G401 (cell line): ENCODE results near the gene ARHGAP15. TPM values are rescaled to one million over a fixed set of nuclear protein-coding genes. Genes with fewer than 3 reads are reported as not detected.

Experiments
- DNase-seq: peaks from one replicate; pipeline ENCODE4 v3.0.0-alpha.2; 2015; ENCODE audit warnings: low spot score
- in situ Hi-C: cut with HindIII; loops from 2 replicates; pipeline ENCODE4 v1.10.0; 2016; ENCODE audit warnings: low sequenced_read_pairs, mixed read lengths
- total RNA-seq: library from RNA; depleted of rRNA; stranded (reverse); fragments of >200 nt; shearing (Covaris generic); gene quantifications from 2 replicates; pipeline ENCODE4 v1.2.3, GENCODE V29; 2014

Gene ARHGAP15
- total RNA-seq, 1 experiment from 2014 or later = not detected

DNA sequence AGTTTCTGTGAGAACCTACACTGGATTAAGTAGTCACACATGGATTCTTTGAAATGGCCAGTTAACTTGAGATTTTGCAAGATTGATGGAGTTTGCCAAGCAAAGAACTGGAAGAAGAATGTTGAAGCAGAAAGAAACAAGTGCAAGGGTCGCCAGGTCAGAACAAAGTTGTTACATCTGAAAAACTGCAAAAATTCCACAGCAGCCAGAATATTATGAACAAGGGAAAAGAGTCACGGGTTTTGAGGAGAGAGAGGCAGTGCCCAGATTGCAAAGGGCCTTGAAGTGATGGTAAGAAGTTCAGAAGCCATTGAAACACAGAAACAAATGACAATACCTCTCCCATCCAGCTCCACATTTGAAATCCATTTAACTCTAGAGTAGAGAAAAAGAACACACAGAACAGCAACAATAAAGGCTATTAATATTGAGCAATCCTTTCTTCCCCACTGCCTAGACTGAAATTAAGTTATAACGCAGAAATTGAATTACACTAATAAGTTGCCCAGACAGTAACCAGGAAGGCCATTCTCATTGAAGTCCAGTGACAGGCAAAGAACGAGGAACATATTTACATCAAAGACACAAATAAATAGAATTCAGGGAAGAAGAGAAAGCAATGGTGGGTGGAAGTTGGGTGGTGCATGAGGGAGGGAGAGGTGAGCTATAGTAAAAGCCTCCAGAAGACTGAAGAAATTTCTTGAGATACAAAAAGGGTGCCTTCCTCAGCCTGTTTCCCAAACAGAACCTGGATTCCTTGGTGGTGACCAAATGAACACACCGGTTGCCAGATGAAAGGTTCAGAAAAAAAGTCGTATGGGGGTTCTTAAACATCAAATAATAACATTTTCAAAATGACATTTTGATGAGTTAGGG is 80.6 kb downstream of the ARHGAP15 start:
- in situ Hi-C loops = no loop called here
- DNase-seq = no peak

DNA sequence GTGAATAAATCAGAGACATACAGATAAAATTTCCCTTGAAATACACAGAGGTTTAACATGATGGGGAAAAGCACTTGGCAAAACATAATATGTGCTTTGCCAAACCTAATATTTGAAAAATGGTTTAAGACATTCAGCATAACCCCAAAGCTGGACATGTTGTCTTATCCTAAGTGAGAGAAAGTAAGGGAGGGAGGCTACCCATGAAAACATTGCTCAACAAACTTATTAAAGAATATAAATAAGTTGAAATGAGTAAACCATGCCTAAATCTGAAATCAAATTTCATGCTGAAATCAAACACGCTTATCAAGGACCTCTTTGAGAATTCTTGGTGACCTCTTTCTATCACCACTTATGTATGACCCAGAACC is 81.2 kb downstream of the ARHGAP15 start:
- in situ Hi-C loops = no loop called here
- no peak for DNase-seq

DNA sequence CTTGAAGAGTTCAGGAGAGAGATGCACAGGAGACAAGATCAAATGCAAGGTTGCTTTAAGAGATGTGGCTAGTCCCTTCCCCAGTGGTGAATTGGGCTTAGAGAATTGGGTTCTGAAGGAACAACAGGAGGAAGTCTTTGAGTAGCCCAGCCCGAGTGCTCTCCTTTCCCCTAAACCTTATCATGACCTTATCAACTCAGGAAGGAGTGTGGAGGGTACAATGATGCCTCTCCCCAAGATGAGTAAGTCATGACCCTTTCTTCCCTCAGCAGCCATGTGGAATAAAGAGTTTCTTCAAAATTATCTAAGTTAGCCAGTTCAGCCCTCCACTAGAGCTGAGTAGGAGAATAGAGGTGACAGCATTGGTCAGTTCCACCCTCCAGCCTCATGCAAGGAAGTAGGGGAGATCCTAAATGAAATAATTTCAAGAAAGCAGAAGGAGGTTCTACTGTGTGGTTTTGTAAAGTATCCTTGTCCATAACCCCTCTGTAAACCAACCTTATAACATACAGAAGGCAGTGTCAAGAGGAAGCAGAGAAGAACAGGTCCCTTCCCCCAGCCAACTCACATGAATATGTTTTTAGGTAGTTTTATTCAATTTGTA is 88.4 kb downstream of the ARHGAP15 start:
- no peak for DNase-seq
- in situ Hi-C loops = no loop called here

DNA sequence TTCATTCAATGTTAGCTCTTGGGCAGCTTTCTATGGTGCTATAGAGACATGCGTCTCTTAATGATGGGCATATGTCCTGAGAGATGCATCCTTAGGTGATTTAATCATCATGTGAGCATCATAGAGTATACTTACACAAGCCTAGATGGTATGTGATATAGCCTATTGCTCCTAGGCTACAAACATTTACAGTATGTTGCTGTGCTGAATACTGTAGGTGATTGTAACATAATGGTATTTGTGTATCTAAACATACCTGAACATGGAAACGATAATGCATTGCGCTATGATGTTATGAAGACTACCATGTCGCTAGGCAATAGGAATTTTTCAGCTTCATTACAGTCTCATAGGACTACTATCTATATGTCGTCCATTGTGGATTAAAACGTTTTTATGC is 89.4 kb downstream of the ARHGAP15 start:
- no peak for DNase-seq
- in situ Hi-C loops = no loop called here

DNA sequence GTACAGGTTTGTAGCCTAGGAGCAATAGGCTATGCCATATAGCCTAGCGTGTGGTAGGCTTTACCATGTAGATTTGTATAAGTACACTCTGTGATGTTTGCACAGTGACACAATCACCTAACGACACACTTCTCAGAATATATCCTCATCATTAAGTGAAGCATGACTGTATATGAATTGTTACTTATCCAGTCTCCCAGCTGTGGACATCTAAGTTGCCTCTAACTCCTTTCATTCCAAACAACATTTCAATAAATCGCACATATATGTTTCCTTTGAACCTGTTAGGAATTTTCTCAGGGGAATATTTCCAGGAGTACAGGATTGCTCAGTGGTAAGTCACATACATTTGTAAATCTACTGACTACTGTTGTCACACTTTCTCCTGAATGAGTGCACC is 90.0 kb downstream of the ARHGAP15 start:
- DNase-seq = no peak

DNA sequence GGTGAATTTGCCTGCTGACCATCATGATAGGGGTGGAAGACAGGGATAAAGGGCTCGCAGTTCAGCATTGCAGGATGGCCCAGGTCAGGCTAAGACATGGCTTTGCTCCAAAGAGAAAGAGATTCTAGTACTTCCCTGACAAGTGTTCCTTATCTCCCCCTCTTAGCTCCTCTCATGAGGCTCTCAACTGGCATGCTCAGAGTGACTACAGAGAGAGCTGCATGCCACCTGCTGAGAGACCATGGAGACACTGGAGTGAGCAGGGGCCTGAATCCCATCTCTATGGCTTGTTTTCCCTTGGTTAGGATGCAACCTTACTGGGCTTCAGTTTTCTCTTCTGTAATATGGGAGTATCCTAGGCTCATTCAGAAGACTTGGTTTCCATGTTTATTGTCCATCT is 94.3 kb downstream of the ARHGAP15 start:
- in situ Hi-C loops = no loop called here
- DNase-seq = no peak

More for the DNA sequence above, 90.0 kb downstream of the ARHGAP15 start:
- in situ Hi-C loops = no loop called here

DNA sequence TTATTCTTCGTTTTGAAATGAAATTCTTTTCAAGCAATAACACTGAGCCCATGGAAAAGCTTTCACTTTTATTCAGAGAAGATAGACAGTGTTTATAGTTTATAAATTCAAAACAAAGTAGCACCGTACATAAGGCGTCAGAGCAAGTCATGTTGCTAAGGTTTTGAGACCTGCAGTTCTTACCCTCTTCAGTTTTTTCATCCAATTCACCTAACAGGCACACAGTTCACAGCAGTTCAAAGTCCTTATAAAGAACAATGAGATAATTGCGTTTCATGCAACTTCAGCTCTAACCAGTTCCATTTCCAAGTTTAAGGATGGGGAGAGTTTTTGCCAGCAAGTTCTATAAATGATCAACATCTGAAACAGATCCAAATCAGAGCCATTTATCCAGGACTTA is 96.7 kb downstream of the ARHGAP15 start:
- DNase-seq = no peak
- in situ Hi-C loops = no loop called here

DNA sequence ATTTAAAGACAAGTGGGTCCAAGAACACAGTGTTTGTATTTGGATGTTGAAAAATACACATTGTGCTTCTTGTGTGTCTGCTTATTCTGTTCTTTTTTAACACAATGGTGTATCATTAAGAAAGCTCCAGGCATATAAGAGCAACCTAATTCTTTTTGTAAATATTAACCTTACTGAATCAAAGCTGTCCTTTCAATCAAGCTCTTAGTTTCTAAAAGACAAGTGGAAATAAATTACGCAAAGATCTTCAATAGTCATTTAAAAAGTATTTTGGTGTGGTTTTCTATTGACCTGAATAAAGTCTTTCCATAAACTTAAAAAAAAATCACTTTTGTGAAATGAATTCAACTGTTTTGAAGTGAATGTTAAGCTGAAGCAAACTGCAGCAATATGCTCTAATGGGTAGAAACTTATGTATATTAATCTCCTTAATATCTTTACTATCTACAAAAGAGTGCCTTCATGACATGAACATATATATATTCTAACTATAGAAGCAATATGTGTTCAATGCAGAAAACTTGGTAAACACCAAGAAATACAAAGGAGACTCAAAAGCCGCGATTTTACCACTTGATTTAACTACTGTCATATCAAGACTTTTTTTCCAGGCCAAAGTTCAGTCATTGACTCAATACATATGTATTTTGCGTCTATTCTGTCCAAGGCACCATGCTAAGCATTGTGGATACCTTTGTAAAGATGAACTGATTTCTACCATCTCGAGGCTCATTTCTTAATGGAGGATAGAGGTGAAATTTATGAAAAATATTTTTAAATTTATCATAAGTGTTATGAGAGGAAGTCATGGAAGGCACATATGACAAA is 97.7 kb downstream of the ARHGAP15 start:
- in situ Hi-C loops = no loop called here

DNA sequence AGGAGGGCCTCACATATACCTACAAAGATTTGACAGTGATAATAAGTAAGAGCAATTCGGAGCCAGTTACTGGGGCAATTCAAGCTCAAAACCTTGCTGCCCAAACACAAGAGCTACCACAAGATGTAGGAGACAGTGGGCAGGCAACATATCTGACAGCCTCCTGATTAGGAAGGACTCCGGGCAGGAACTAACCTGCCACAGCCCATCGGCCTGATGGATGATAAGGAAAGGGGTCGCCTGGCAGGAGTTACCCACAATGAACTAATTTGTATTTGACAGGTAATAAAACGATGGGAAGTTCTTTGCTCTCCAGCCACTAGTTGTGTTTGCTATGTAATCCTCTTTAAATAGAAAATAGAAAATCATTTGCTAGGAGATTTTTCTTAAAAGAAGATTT is 100.2 kb downstream of the ARHGAP15 start:
- no peak for DNase-seq
- in situ Hi-C loops = no loop called here

More for the DNA sequence above, 97.7 kb downstream of the ARHGAP15 start:
- no peak for DNase-seq

DNA sequence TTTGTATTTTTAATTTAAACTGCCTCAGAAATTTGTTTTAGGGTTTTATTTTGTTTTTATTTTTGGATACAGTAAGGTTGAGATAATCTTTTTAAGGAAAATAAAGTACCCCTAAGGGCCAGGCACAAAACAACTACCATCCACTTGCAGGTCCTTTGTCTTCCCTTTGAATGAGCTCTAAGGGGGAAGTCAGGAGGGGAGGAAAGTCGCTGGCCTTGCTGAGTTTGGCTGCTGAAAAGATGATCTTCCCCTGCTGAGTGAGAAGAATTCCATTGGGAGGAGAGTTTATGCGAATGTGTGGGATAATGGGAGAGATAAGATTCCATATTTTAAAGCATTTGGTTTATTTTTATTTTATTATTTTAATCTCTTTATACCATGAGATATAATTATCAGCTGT is 100.7 kb downstream of the ARHGAP15 start:
- DNase-seq = no peak

DNA sequence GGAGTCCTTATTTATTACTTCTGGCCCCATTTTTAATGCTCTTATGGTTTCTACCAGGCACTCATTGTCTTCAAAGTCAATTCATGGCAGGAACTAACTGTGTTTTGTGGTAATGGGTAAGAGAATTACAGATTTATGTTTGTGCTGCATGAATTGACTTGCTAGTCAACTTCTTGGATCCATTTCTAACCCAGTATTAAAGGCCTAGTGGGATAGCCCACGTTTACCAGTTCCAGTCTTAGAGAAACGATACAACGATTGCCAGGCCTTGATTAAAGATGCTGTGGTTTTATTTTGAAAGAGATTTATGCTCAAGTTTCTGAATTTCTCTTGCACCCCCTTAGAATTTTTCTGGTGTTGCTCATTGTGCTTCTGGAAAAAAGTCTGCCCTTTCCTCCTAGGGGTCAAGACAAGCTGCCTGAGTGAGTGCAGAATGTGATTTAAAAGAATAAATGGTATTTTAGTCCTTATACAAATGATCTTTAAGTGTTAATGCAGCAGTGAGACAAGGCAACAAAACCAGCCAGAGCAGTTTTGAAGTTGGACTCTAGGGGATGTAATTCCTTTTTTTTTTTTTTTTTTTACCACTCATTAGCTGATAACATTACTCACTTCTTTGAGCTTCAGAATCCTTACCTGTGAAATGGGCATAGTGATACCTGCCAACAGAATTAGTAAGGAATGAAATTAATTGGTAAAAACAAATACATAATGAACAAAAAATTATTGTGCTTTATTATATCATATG is 101.5 kb downstream of the ARHGAP15 start:
- in situ Hi-C loops = no loop called here
- no peak for DNase-seq

More for the DNA sequence above, 100.7 kb downstream of the ARHGAP15 start:
- in situ Hi-C loops = no loop called here

DNA sequence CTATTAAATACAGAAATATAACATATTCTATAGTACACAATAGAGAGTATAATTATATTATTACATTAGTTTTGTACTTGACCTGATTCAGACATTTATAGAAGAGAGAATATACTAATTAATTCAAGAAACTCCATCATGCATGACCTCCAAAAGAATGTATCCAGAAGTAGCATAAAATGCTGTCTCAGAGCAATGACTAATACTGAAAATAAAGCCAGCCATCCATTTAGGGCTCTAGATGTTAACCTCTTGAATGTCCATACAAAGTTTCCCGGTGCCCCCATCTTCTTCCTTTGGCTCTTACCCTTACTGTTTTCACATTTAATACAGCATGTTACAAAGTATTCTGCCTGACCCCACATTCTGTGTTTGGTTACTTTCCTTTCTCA is 102.0 kb downstream of the ARHGAP15 start:
- in situ Hi-C loops = no loop called here
- no peak for DNase-seq

DNA sequence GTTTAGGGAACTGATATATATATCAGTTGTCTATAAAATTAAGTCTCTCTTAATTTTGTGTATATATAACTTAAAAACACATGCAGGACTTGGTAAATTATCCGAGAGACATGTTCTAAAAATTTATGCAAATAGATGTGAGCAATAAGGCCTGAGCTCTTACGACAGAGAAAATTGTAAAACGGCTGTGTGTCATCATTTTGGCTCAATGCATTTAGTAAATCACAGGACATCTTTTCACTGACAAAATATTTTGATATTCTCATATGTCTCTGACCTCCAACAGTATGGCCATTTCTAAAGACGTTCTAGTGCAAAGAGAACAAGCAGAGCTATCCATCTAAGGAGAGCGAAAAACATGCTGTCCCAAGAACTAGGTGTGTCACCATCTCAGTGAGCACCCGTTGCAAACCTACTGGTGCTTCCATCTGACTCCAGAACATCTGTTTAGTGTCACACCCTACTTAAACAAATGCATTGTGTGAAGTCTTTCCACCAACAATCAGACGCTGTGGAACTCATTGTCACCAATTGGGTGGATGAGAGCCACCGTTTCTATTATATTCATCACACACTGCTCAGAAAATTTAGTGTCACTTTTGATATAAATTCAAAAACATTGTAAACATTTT is 108.0 kb downstream of the ARHGAP15 start:
- in situ Hi-C loops = no loop called here
- no peak for DNase-seq

DNA sequence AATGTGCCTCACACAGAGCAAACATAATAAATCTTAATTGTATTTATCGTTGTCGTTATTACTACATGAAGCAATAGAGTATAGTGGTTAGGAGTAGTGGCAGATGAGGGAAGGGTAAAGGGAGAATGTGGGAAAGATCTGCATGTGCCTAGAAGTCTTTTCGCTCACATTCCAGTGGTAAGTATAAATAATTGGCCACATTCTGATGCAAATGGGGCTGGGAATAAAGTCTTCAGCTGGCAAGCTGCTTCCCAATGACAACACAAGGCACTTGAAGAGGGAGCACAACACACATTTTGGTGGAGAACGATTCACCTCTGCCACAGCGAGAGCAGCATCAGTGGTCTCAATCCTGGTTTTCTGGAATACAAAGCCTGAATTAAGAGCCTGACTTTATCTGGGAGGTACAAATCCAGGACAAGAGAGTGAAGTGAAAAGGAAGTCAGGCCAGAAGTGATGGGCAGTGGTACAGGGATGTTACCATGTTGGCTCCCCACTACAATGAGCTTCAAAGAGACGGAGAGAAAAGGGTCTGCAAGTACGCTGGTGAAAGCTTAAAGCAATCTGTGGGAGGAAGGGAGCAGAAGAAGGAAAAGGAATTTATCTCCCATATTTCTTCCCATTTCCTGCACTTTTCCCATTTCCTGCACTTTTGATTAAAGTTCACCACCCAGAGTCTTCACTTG is 112.3 kb downstream of the ARHGAP15 start:
- in situ Hi-C loops = no loop called here
- no peak for DNase-seq

DNA sequence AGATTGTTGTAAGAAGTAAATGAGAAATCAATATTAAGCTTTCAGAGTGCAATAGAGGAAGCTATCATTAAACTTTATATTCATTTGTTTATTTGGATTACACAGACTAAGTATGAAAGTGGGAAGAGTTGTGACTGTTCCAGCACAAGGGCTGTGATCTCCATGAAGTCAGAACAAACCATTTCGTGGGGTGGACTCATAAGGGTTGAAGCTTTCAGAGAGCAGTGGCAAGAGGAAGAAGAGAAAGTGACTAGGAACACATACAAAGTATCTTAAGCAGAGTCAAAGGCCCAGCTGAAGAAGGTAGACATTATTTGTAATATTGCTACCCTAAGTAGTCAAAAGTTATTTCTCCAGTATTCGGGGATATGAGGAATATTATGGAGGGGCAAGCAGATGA is 117.0 kb downstream of the ARHGAP15 start:
- in situ Hi-C loops = no loop called here

DNA sequence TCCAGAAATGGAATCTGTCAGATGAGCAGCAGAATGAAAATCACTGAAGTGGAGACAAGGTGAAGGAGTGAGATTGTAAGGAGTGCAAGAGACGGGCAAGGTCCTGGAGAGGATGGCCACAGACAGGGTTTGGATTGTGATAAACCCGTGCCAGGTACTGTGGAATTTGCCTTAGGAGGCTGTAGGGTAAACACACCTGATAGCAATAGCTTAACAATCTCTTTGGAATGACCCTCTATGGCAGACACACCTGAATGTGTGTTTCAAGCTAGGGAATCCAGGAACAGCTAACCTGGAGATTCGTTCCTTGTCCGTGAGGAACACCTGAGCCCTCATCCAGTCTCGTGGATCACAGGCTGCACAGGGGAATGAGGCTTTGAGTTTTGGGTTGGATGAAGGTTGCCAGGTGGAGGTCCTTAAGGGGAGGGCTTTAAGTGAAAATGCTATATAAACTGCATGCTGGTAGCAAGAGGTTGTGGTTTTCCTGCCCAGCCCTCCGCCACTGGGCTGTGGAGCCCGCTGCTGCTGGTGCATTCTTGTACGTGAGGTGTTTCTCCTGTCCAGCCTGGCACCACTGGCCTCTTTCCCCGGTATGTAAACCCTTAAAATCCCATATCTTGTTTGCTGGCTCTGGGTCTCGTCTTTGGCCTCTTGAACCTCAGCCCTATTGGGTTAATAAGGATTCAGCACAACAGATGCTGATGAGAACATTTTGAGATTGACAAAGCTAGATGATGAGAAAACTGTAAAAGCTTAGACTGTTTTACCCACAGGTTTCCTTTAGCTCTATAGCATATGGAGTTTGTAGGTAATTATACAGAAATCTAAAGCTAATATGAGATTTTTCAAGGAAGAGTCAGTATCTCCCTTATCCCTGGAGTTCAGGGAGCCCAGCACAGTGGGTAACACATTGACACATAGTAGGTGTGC is 117.9 kb downstream of the ARHGAP15 start:
- DNase-seq = no peak
- in situ Hi-C loops = no loop called here

More for the DNA sequence above, 117.0 kb downstream of the ARHGAP15 start:
- DNase-seq = no peak

DNA sequence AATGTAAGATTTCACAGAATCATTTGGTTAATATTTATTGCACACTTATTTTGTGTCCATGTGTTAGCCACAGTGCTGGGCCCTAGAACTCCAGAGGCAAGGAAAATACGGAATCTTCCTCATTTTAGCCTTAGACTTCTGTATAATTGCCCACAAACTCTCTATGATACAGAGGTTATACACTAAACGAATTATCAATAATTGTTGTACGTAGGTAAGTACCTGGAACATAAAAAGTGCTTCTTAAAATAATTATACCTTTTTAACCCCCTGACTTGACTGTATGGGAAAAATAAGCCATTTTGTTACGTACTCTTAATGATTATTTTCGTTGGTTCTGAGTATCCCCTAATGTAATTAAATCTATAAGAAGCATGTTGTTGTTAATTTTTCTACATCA is 119.4 kb downstream of the ARHGAP15 start:
- no peak for DNase-seq
- in situ Hi-C loops = no loop called here
